H1 (cell line): ENCODE data around the gene ZBED6. TPM values are rescaled to one million over a fixed set of nuclear protein-coding genes. Genes with fewer than 3 reads are reported as not detected.

Experiments
- CTCF ChIA-PET: fragments of 300-600 bp; sonication (Branson Sonifier 250); formaldehyde crosslinking; loops from one replicate; lab custom pipeline; 2021; ENCODE audit not compliant: partially characterized antibody; lab: Charles Lee
- POLR2A ChIA-PET: fragments of 300-600 bp; sonication (Branson Sonifier 250); formaldehyde crosslinking; loops from one replicate; lab custom pipeline; 2021; ENCODE audit warnings: inconsistent platforms; ENCODE audit not compliant: partially characterized antibody; lab: Charles Lee
- DNase-seq, 2 experiments: peaks; one replicate each; pipeline versions ENCODE4 v3.0.0 to v3.0.0-alpha.2; 2010 to 2022; ENCODE audit warnings: low spot score in 2 of 2, low read depth in 1 of 2, mixed read lengths in 1 of 2
- FAIRE-seq: peaks from 2 replicates; lab custom pipeline; 2011; peaks lifted over from hg19 to GRCh38; lab: Jason Lieb, UNC
- H2AFZ ChIP-seq: 2 replicates; pipeline ENCODE4 v1.8.1; 2012; ENCODE audit warnings: low read length, inconsistent platforms
- H2AK5ac ChIP-seq: 2 replicates; pipeline ENCODE4 v1.6.1; 2013; ENCODE audit warnings: low read depth, low read length
- H2BK120ac ChIP-seq: replicated peaks from 2 replicates; pipeline ENCODE3; 2013; ENCODE audit warnings: low read depth, low read length, inconsistent platforms
- H2BK12ac ChIP-seq: 2 replicates; pipeline ENCODE4 v1.6.1; 2013; ENCODE audit warnings: low read depth, low read length
- H2BK15ac ChIP-seq: 2 replicates; pipeline ENCODE4 v1.6.1; 2013; ENCODE audit warnings: low read length
- H2BK20ac ChIP-seq: 2 replicates; pipeline ENCODE4 v1.6.1; 2013; ENCODE audit warnings: low read length
- H2BK5ac ChIP-seq: 2 replicates; pipeline ENCODE4 v1.6.1; 2013; ENCODE audit warnings: low read depth, low read length
- H3K14ac ChIP-seq: 2 replicates; pipeline ENCODE4 v1.6.1; 2013; ENCODE audit warnings: inconsistent platforms; ENCODE audit not compliant: insufficient read length
- H3K18ac ChIP-seq: 2 replicates; pipeline ENCODE4 v1.6.1; 2013; ENCODE audit warnings: low read length; ENCODE audit errors: extremely low read depth
- H3K23ac ChIP-seq: 2 replicates; pipeline ENCODE4 v1.6.1; 2013; ENCODE audit warnings: inconsistent platforms; ENCODE audit not compliant: insufficient read length
- H3K23me2 ChIP-seq: 2 replicates; pipeline ENCODE4 v1.6.1; 2013; ENCODE audit warnings: low read depth, low read length
- H3K27ac ChIP-seq: 2 replicates; pipeline ENCODE4 v1.6.1; 2011; ENCODE audit warnings: low read depth, low read length, inconsistent platforms
- H3K27me3 ChIP-seq, 4 experiments: replicated peaks in 1 of 4; 1 replicate in 1 of 4; 2 replicates in 3 of 4; pipeline versions ENCODE4 v1.6.1 to v1.8.1; 2011 to 2013; ENCODE audit warnings: low read length in 3 of 4, mild to moderate bottlenecking in 3 of 4, inconsistent platforms in 2 of 4, mixed read lengths in 2 of 4, moderate library complexity in 1 of 4; ENCODE audit not compliant: control insufficient read depth in 3 of 4, insufficient read depth in 3 of 4; ENCODE audit errors: extremely low read depth in 1 of 4
- H3K36me3 ChIP-seq, 4 experiments: 2 replicates each; pipeline versions ENCODE4 v1.6.1 to v1.8.1; 2011 to 2013; ENCODE audit warnings: mild to moderate bottlenecking in 4 of 4, low read length in 3 of 4, moderate library complexity in 2 of 4, control low read depth in 1 of 4, inconsistent platforms in 1 of 4; ENCODE audit not compliant: insufficient read depth in 4 of 4, control insufficient read depth in 2 of 4
- H3K4ac ChIP-seq: replicated peaks from 2 replicates; pipeline ENCODE3; 2013; ENCODE audit warnings: low read length, low read depth, mixed read lengths, inconsistent platforms; ENCODE audit not compliant: insufficient read length
- H3K4me1 ChIP-seq, 4 experiments: replicated peaks in 1 of 4; 1 replicate in 1 of 4; 2 replicates in 3 of 4; pipeline versions ENCODE4 v1.6.1 to v1.8.1; 2011 to 2013; ENCODE audit warnings: low read length in 3 of 4, inconsistent platforms in 2 of 4, mixed read lengths in 1 of 4; ENCODE audit not compliant: insufficient read depth in 4 of 4, control insufficient read depth in 3 of 4
- H3K4me2 ChIP-seq, 2 experiments: 2 replicates each; pipeline versions ENCODE4 v1.6.1 to v1.8.1; 2011 to 2013; ENCODE audit warnings: low read depth in 2 of 2, low read length in 2 of 2, control low read depth in 1 of 2, inconsistent platforms in 1 of 2, mild to moderate bottlenecking in 1 of 2; ENCODE audit not compliant: insufficient read depth in 1 of 2
- H3K4me3 ChIP-seq, 4 experiments: fragments of 200-600, 300-600 bp in 1 of 4; sonication (generic), shearing (Covaris generic), sonication (Bioruptor Twin) in 1 of 4; 2 replicates each; pipeline versions ENCODE4 v1.5.1 to v1.8.1; 2011 to 2016; ENCODE audit warnings: low read length in 4 of 4, low read depth in 3 of 4, control low read depth in 2 of 4, inconsistent platforms in 2 of 4, mild to moderate bottlenecking in 2 of 4, mixed read lengths in 1 of 4, moderate library complexity in 1 of 4; ENCODE audit not compliant: insufficient read depth in 2 of 4; ENCODE audit errors: extremely low read depth in 1 of 4
- H3K56ac ChIP-seq: replicated peaks from 2 replicates; pipeline ENCODE3; 2013; ENCODE audit warnings: low read depth, mild to moderate bottlenecking, mixed read lengths, low read length, inconsistent platforms; ENCODE audit not compliant: insufficient read length
- H3K79me1 ChIP-seq: 2 replicates; pipeline ENCODE4 v1.6.1; 2013; ENCODE audit warnings: low read depth, low read length, control low read depth
- H3K79me2 ChIP-seq, 2 experiments: 2 replicates each; pipeline versions ENCODE4 v1.6.1 to v1.8.1; 2012 to 2013; ENCODE audit warnings: low read length in 2 of 2, mild to moderate bottlenecking in 2 of 2, inconsistent platforms in 1 of 2; ENCODE audit not compliant: insufficient read depth in 2 of 2, control insufficient read depth in 1 of 2
- H3K9ac ChIP-seq, 4 experiments: replicated peaks in 1 of 4; 1 replicate in 1 of 4; 2 replicates in 3 of 4; pipeline versions ENCODE4 v1.6.1 to v1.8.1; 2011 to 2013; ENCODE audit warnings: low read depth in 3 of 4, low read length in 3 of 4, control low read depth in 2 of 4, mild to moderate bottlenecking in 2 of 4, moderate library complexity in 2 of 4, inconsistent platforms in 1 of 4; ENCODE audit errors: extremely low read depth in 1 of 4
- H3K9me3 ChIP-seq, 2 experiments: 2 replicates each; pipeline versions ENCODE4 v1.6.1 to v1.8.1; 2012 to 2013; ENCODE audit warnings: mild to moderate bottlenecking in 2 of 2, moderate library complexity in 2 of 2, control low read depth in 1 of 2, inconsistent platforms in 1 of 2, low read depth in 1 of 2, low read length in 1 of 2, mixed read lengths in 1 of 2; ENCODE audit not compliant: insufficient read depth in 2 of 2
- H4K20me1 ChIP-seq, 2 experiments: replicated peaks in 1 of 2; 2 replicates each; pipeline versions ENCODE3 to v1.8.1; 2011 to 2013; ENCODE audit warnings: inconsistent platforms in 2 of 2, low read length in 2 of 2, mild to moderate bottlenecking in 1 of 2; ENCODE audit not compliant: insufficient read depth in 2 of 2, control insufficient read depth in 1 of 2
- H4K5ac ChIP-seq: 2 replicates; pipeline ENCODE4 v1.6.1; 2013; ENCODE audit warnings: low read length, low read depth, mixed read lengths, inconsistent platforms; ENCODE audit not compliant: insufficient read length
- H4K8ac ChIP-seq: 2 replicates; pipeline ENCODE4 v1.8.0; 2013; ENCODE audit warnings: mild to moderate bottlenecking, moderate library complexity, low read length, inconsistent platforms; ENCODE audit not compliant: insufficient read depth; ENCODE audit errors: extremely low read depth
- H4K91ac ChIP-seq: replicated peaks from 2 replicates; pipeline ENCODE3; 2013; ENCODE audit warnings: low read length, mixed read lengths, inconsistent platforms; ENCODE audit not compliant: insufficient read length
- BRCA1 ChIP-seq: IDR thresholded peaks from 2 replicates; pipeline ENCODE4 v1.6.1; 2012; ENCODE audit warnings: low read depth, low read length, improper control_type of control experiment
- CBX5 ChIP-seq: fragments of 300-800, 300-1000 bp; sonication (generic); IDR thresholded peaks from 2 replicates; pipeline ENCODE4 v1.7.1; 2016; ENCODE audit warnings: antibody characterized with exemption, low read length, low read depth
- HDAC6 ChIP-seq: IDR thresholded peaks from one replicate; pipeline ENCODE4 v1.7.1; 2012; ENCODE audit warnings: low read depth, mild to moderate bottlenecking, inconsistent platforms, low read length, moderate library complexity
- POLR2AphosphoS5 ChIP-seq: IDR thresholded peaks from 2 replicates; pipeline ENCODE4 v1.6.1; 2011; ENCODE audit warnings: low read depth, low read length
- RXRA ChIP-seq: IDR thresholded peaks from 2 replicates; pipeline ENCODE4 v1.6.1; 2011; ENCODE audit warnings: low read depth, mild to moderate bottlenecking, low read length, moderate library complexity; ENCODE audit not compliant: insufficient read depth
- SIN3A ChIP-seq, 2 experiments: IDR thresholded peaks in 1 of 2; conservative IDR thresholded peaks in 1 of 2; 2 replicates each; pipeline ENCODE4 v1.6.1; 2011 to 2012; ENCODE audit warnings: low read length in 2 of 2, improper control_type of control experiment in 1 of 2, low read depth in 1 of 2, mild to moderate bottlenecking in 1 of 2
- SP1 ChIP-seq: IDR thresholded peaks from 2 replicates; pipeline ENCODE4 v1.6.1; 2011; ENCODE audit warnings: low read depth, low read length
- SP2 ChIP-seq: IDR thresholded peaks from 2 replicates; pipeline ENCODE4 v1.6.1; 2012; ENCODE audit warnings: mild to moderate bottlenecking, low read length, inconsistent platforms
- SUZ12 ChIP-seq: fragments of 200-600 bp; sonication (generic); IDR thresholded peaks from 2 replicates; pipeline ENCODE4 v1.6.1; 2012; ENCODE audit warnings: mild to moderate bottlenecking, inconsistent platforms, low read length, moderate library complexity, mixed read lengths
- TAF7 ChIP-seq: optimal IDR thresholded peaks from 2 replicates; pipeline ENCODE3; 2011; ENCODE audit warnings: low read depth, mild to moderate bottlenecking, inconsistent platforms, low read length, moderate library complexity, borderline replicate concordance
- TCF12 ChIP-seq: IDR thresholded peaks from 2 replicates; pipeline ENCODE4 v1.6.1; 2011; ENCODE audit warnings: low read depth, mild to moderate bottlenecking, low read length
- YY1 ChIP-seq: IDR thresholded peaks from 2 replicates; pipeline ENCODE4 v1.6.1; 2011; ENCODE audit warnings: low read depth, mild to moderate bottlenecking, low read length
- WGBS, 2 experiments: shearing (Covaris generic) in 1 of 2; methylation state at CpG; one replicate each; pipeline versions ENCODE4 v1.1.6 to v1.1.7; 2013 to 2015; ENCODE audit warnings: low lambda C conversion rate in 2 of 2, mixed read lengths in 2 of 2, inconsistent platforms in 1 of 2, low coverage in 1 of 2, missing lambda C conversion rate in 1 of 2; ENCODE audit not compliant: insufficient replicate concordance in 2 of 2, insufficient coverage in 1 of 2, insufficient read length in 1 of 2; ENCODE audit errors: extremely low coverage in 1 of 2, missing lambda C conversion rate in 1 of 2; 5-methylcytosine and 5-hydroxymethylcytosine counted together
- polyA plus RNA-seq, 7 experiments: library from polyadenylated mRNA; depleted of rRNA in 3 of 7; stranded (reverse) in 5 of 7; unstranded in 2 of 7; fragments of >200 nt in 5 of 7; fragments of 200-250 nt in 2 of 7; gene quantifications; 1 replicate in 5 of 7; 2 replicates in 1 of 7; 4 replicates in 1 of 7; pipeline versions ENCODE4 v1.2.1 to v1.2.3, GENCODE V29; 2011 to 2013; ENCODE audit warnings: missing spikeins in 2 of 7, mixed read lengths in 2 of 7
- total RNA-seq: library from RNA; stranded (reverse); fragmentation: NEBNext Ultra II Directional; extraction: Animal tissue kit (Norgen Biotek cat#: 25700); gene quantifications from 2 replicates; pipeline ENCODE4 v1.2.1, GENCODE V29; 2021
- TF ChIP-seq, protein P1 (sequence below), 3 experiments: IDR thresholded peaks; 1 replicate in 2 of 3; 2 replicates in 1 of 3; pipeline versions ENCODE4 v1.5.1 to v1.6.1; 2011; ENCODE audit warnings: low read length in 3 of 3, mild to moderate bottlenecking in 3 of 3, inconsistent platforms in 2 of 3, low read depth in 1 of 3, moderate library complexity in 1 of 3; ENCODE audit not compliant: insufficient read depth in 1 of 3; ENCODE audit errors: control extremely low read depth in 1 of 3

Gene ZBED6
- total and polyA plus RNA-seq, 2 of the 8 experiments (the other 6 are each of a cell fraction or from before 2014, with no cell fraction given), result 1.4 to 25.9 TPM

DNA sequence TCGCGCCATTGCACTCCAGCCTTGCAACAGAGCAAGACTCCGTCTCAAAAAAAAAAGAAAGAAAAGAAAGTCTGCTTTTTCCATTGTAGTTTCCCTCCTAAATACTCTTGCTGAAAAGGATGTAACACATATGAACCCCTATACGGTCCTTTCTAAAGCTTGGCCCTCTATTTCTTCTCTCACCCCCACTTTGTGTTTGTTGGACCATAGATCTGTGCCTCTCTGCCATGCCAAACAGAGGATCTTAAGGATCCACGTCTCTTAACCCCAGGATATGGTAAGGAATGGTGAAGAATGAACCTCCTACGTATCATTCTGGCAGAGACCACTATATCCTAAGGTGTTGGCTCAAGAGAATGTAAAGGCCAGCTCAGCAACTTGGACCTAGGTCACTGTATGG is 49.1 kb upstream of the ZBED6 start:
- FAIRE-seq (no peak), DNase-seq (no peak)
- Histone ChIP-seq H4K91ac (no peak overlapping the region), H3K79me1 (no peaks in the 10 kb centered on the region), H3K4me1 (peaks cover 0 to 9% (median 6%) of the 10 kb centered on the region in 4 experiments; a peak in 5 of 7 replicates), H3K79me2 (no peaks in the 10 kb centered on the region), H2AK5ac (no peak overlapping the region), H4K5ac (no peak overlapping the region), H2BK5ac (no peak overlapping the region), H2BK120ac (no peak overlapping the region), H3K56ac (no peak overlapping the region), H3K9ac (no peak overlapping the region), H3K9me3 (no peaks in the 10 kb centered on the region), H3K4me2 (no peak overlapping the region), H2BK20ac (no peak overlapping the region), H3K4ac (no peak overlapping the region), H3K18ac (no peak overlapping the region), H2BK15ac (no peak overlapping the region), H3K14ac (no peak overlapping the region), H2BK12ac (no peak overlapping the region), H3K27me3 (no peaks in the 10 kb centered on the region), H3K4me3 (no peak overlapping the region), H4K20me1 (no peaks in the 10 kb centered on the region), H4K8ac (no peak overlapping the region), H3K23ac (no peak overlapping the region), H3K36me3 (no peaks in the 10 kb centered on the region; a peak in 1 of 8 replicates), H3K27ac (no peak overlapping the region), H2AFZ (no peak overlapping the region), H3K23me2 (no peaks in the 10 kb centered on the region; the same call in 1 of the 2 replicates)
- 98% methylated on average over 6 of the region's 6 CpGs; no CpG with 5 or more reads in 1 of the 2 experiments for WGBS, 2 experiments
- ChIA-PET POLR2A (no interaction called here), CTCF (no interaction called here)
- TF ChIP-seq SP2 (no peak), POLR2AphosphoS5 (no peak), SP1 (no peak), RXRA (no peak), TCF12 (no peak), HDAC6 (no peak), CBX5 (no peak), TAF7 (no peak), SIN3A (conservative IDR thresholded peaks at IDR 0.05 in 1 of 2, IDR thresholded peaks at IDR 0.05 in 1 of 2; ENCODE audit: low read depth in 1 of 2, low read length in 2 of 2) (no peak), BRCA1 (no peak), SUZ12 (no peak), YY1 (no peak)
- TF ChIP-seq, protein P1, sequence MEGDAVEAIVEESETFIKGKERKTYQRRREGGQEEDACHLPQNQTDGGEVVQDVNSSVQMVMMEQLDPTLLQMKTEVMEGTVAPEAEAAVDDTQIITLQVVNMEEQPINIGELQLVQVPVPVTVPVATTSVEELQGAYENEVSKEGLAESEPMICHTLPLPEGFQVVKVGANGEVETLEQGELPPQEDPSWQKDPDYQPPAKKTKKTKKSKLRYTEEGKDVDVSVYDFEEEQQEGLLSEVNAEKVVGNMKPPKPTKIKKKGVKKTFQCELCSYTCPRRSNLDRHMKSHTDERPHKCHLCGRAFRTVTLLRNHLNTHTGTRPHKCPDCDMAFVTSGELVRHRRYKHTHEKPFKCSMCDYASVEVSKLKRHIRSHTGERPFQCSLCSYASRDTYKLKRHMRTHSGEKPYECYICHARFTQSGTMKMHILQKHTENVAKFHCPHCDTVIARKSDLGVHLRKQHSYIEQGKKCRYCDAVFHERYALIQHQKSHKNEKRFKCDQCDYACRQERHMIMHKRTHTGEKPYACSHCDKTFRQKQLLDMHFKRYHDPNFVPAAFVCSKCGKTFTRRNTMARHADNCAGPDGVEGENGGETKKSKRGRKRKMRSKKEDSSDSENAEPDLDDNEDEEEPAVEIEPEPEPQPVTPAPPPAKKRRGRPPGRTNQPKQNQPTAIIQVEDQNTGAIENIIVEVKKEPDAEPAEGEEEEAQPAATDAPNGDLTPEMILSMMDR (IDR thresholded peaks at IDR 0.05; ENCODE audit: control extremely low read depth in 1 of 3, insufficient read depth in 1 of 3, low read depth in 1 of 3, low read length in 3 of 3), result no peak
